Activated T-helper 1 cell treated with anti-CD3 and anti-CD28 coated beads, Interleukin-12 subunit alpha, Interleukin-12 subunit beta, Interleukin-2, Interleukin-4 antibody, amounts not matched to agents 30 ng/mL and 10 ng/mL and 1 ng/mL, durations not matched to agents 14 hours and 24 hours and 36 hours (primary cell): ENCODE data around the gene PAX8. TPM values are rescaled to one million over a fixed set of nuclear protein-coding genes. Genes with fewer than 3 reads are reported as not detected.

Source experiments
- DNase-seq: peaks from one replicate; pipeline ENCODE4 v3.0.0; 2021; ENCODE audit warnings: low spot score
- H3K27ac Mint-ChIP-seq: one replicate; pipeline ENCODE4 v1.8.0; 2021; ENCODE audit warnings: mild to moderate bottlenecking, mixed read lengths
- H3K27me3 Mint-ChIP-seq: one replicate; pipeline ENCODE4 v1.8.0; 2022; ENCODE audit warnings: mild to moderate bottlenecking, moderate library complexity, mixed read lengths; ENCODE audit not compliant: insufficient read depth
- H3K36me3 Mint-ChIP-seq: one replicate; pipeline ENCODE4 v1.8.0; 2021; ENCODE audit warnings: low read depth, mixed read lengths
- H3K4me1 Mint-ChIP-seq: one replicate; pipeline ENCODE4 v1.8.0; 2021; ENCODE audit warnings: low read depth, mixed read lengths
- H3K4me3 Mint-ChIP-seq: one replicate; pipeline ENCODE4 v1.8.0; 2021; ENCODE audit warnings: mild to moderate bottlenecking, moderate library complexity, mixed read lengths
- H3K9me3 Mint-ChIP-seq: one replicate; pipeline ENCODE4 v1.8.0; 2021; ENCODE audit warnings: mixed read lengths
- intact Hi-C: fragments of 100-400 bp; cut with micrococcal nuclease; formaldehyde crosslinking; loops from one replicate; pipeline ENCODE4 v1.15.1; 2024
- total RNA-seq: library from RNA; stranded (reverse); gene quantifications from 2 replicates; pipeline ENCODE4 v1.2.3, GENCODE V29; 2022

PAX8 gene
- total RNA-seq, 1 donor from 2014 or later = 0.70 TPM

DNA sequence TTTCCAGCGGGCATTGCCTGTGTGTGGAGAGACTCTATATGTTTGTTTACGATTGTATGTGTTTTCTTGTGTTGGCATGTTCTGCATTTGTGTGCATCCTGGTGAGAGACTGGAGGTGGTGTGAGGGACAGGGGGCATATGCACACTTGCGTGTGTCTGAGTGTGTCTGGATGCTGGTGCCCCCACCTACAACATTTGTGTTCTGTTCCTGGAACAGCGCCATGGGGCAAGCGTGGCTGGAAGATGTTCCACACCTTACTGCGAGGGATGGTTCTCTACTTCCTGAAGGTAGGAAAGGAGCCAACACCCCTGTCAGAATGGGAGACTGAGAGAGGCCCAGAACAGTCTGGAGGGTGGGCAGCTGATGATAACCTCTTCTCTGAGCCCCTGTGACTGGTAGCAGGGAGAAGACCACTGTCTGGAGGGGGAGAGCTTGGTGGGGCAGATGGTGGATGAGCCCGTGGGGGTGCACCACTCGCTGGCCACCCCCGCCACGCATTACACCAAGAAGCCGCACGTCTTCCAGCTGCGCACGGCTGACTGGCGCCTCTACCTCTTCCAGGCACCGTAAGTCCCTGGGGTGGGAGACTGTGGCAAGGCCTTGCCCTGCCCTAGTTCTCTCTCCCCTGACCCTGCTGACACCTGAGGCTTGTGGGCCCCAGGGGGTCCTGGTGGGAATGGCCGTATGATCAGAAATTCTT lies 81.2 kb downstream of the PAX8 start:
- Mint-ChIP-seq H3K36me3 (peaks cover 60% of the 10 kb centered on the region), H3K27me3 (no peaks in the 10 kb centered on the region), H3K9me3 (no peaks in the 10 kb centered on the region), H3K4me3 (no peak overlapping the region), H3K27ac (peak overlapping the region; percentile 41), H3K4me1 (peaks cover 42% of the 10 kb centered on the region)
- intact Hi-C loops = loop anchor here (5.0 kb wide), 1 partner anchor 40 kb away; no protein-coding TSS in a partner anchor
- no peak for DNase-seq

DNA sequence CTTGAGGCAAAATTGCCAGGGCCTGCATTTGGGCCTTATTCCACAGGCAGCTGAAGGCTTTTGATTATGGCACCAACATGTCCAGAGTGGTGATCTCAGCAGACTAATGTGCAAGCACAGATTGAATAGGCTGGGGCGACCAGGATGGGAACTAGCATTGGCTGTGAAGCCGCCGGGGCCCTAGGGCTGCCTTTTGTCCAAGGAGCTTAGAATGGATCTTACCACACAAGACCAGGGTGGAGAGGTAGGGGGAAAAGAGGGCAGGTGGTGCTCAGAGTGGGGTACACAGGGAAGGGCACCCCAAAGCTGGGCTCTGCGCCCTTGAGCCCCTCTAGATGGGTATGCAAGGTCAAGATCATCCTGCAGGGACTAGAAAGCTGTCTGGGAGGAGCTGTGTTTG lies 81.9 kb downstream of the PAX8 start:
- intact Hi-C loops = loop anchor here (5.0 kb wide), 1 partner anchor 40 kb away; no protein-coding TSS in a partner anchor
- peak overlapping the region; percentile 2 for H3K4me3 Mint-ChIP-seq
- H3K9me3 Mint-ChIP-seq = no peaks in the 10 kb centered on the region
- H3K4me1 Mint-ChIP-seq = peaks cover 42% of the 10 kb centered on the region
- peaks cover 60% of the 10 kb centered on the region for H3K36me3 Mint-ChIP-seq
- H3K27ac Mint-ChIP-seq = peak overlapping the region; percentile 41
- H3K27me3 Mint-ChIP-seq = no peaks in the 10 kb centered on the region
- DNase-seq = no peak

DNA sequence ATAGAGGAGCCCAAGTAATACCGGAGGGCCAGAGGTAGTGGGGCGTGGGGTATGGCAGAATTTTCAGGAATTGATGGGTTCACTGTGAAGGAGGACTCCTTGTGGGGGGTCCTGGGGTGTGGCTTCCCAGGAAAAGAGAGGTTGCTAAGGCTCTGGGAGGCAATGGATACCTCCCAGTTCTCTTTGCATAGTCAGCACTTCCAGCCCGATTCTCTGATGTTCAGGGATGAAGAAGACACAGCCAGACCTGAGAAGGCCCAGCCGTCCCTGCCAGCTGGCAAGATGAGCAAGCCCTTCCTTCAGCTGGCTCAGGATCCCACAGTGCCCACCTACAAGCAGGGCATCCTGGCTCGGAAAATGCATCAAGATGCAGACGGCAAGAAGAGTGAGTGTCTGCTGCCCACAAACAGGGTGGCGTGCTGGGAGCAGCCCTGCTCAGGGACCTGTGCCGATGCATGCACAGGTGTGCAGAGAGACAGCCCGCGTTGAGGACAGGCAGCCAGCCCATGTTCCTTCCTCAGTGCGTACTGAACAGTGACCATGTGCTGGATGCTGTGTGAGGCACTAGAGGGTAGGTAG lies 82.7 kb downstream of the PAX8 start:
- Mint-ChIP-seq H3K9me3 (no peaks in the 10 kb centered on the region), H3K4me3 (peak overlapping the region; percentile 2), H3K27ac (peak overlapping the region; percentile 41), H3K4me1 (peaks cover 42% of the 10 kb centered on the region), H3K27me3 (no peaks in the 10 kb centered on the region), H3K36me3 (peaks cover 60% of the 10 kb centered on the region)
- DNase-seq = no peak
- intact Hi-C loops = loop anchor here (5.0 kb wide), 1 partner anchor 39 kb away; no protein-coding TSS in a partner anchor

DNA sequence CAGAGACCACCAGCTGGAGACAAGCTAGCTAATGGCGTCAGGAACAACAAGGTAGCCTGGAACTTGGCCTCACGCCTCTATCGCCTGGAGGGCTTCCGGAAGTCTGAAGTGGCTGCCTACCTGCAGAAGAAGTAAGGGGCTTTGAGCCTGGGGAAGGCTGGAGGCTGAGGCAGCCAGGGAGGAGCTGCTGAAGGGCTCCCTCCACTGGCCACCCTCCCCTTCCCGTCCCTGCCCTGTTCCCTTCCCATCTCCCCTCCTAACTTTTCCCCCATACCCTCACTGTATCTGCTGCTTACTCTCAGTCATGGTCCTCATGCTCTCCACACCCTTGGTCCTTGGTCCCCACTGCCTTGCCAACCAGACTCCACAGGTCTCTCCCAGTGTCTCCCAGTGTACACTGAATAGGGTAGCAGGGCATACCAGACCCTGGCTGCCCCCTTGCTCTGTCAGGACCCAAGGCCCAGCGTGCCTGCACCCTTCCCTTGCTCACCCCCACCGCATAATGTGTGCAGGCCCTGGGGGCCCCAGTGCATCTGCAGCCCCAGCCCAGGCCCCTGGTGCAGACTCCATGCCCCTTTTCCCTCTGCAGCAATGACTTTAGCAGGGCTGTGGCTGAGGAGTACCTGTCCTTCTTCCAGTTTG lies 86.1 kb downstream of the PAX8 start:
- DNase-seq = no peak
- no peak overlapping the region for H3K4me3 Mint-ChIP-seq
- intact Hi-C loops = no loop called here
- no peaks in the 10 kb centered on the region for H3K9me3 Mint-ChIP-seq
- H3K27me3 Mint-ChIP-seq = no peaks in the 10 kb centered on the region
- peaks cover 68% of the 10 kb centered on the region for H3K36me3 Mint-ChIP-seq
- H3K27ac Mint-ChIP-seq = peak overlapping the region; percentile 42
- H3K4me1 Mint-ChIP-seq = peaks cover 70% of the 10 kb centered on the region

DNA sequence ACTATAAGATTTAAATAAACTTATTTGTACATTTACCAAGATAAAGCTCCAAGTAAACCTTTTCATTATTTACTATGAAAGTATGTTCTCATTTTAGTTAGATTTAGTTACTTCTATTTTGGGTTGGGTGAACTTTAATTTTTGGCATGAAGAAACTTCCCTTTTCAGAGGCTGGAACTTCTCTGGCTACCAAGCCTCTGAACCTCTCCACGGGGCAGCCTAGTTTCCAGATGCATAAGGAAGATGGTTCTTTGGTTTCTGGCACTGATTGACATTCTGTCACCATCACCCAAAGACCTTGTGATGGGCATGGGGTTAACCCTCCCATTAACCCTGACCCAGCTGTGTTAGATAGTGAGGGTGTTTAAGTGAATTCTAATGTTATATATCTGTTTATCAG lies 87.8 kb downstream of the PAX8 start:
- Mint-ChIP-seq H3K36me3 (peaks cover 60% of the 10 kb centered on the region), H3K9me3 (no peaks in the 10 kb centered on the region), H3K4me3 (no peak overlapping the region), H3K27me3 (no peaks in the 10 kb centered on the region), H3K27ac (peak overlapping the region; percentile 34), H3K4me1 (peaks cover 66% of the 10 kb centered on the region)
- no peak for DNase-seq
- intact Hi-C loops = no loop called here

DNA sequence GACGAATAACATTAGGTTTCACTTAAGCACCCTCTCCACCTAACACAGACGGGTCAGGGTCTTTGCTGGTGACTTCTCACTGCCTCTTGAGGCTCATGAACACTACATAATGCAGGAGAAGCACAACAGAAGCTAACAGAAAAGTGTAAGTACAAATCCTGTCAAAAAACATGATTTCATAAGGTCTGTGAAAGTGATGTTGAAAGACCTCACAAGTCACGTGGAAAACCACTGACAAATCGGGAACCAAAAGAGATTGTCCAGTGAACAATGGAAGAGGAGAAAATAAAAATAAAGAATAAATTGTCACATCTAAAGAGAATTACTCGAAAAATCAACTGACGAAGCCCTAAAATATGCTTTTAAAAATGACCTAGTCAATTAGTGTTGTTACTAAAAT lies 91.0 kb downstream of the PAX8 start:
- H3K4me1 Mint-ChIP-seq = peaks cover 63% of the 10 kb centered on the region
- intact Hi-C loops = no loop called here
- H3K27ac Mint-ChIP-seq = peak overlapping the region; percentile 10
- no peak for DNase-seq
- H3K9me3 Mint-ChIP-seq = no peaks in the 10 kb centered on the region
- H3K4me3 Mint-ChIP-seq = no peak overlapping the region
- H3K36me3 Mint-ChIP-seq = peaks cover 51% of the 10 kb centered on the region
- H3K27me3 Mint-ChIP-seq = no peaks in the 10 kb centered on the region

DNA sequence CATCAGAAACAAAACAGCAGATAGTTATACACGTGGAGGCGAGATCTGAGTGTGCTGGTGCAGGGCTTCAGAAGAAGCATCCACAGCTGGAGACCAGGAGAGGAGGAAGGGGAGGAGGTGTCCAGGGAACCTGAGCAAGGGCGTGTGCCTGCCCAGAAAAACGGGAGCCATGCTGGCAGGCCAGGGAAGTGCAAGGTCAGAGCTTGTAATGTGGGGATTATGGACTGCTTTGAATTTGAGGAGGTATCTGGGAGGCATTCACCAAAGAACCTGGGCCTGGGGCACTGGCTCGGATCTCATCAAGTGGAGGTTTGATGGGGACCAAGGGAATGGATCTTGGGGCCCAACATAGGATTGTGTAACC lies 92.3 kb downstream of the PAX8 start:
- Mint-ChIP-seq H3K27ac (peak overlapping the region; percentile 38), H3K27me3 (no peaks in the 10 kb centered on the region), H3K9me3 (no peaks in the 10 kb centered on the region), H3K36me3 (peaks cover 57% of the 10 kb centered on the region), H3K4me3 (no peak overlapping the region), H3K4me1 (peaks cover 73% of the 10 kb centered on the region)
- intact Hi-C loops = no loop called here
- DNase-seq = no peak

DNA sequence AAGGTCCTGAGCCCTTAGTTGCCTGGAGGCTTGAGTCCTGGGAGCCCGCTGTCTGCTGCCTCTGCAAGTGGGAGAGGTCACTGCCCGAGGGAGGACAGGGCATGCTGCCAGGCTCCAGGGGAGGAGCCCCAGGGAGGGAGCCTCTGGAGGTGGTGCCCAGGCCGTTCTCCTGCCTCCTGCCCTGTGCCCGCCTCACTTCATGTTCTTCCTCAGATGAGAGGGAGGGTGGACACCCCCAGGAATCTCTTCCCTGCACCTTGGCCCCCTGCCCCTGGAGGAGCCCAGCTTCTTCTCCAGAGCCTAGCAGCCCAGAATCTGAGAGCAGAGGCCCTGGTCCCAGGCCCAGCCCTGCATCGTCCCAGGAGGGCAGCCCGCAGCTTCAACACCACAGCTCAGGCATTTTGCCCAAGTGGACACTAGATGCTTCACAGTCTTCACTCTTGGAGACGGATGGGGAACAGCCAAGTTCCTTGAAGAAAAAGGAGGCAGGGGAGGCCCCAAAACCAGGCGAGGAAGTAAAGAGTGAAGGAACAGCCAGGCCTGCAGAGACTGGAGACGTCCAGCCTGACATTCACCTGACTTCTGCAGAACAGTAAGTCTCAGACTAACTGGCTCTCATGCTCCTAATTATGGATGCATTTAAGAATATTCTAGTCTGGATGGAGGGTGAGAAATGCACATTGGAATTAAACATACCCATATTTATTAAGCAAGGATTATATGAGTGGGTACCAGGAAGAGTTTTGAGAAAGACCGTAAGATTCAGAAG lies 92.9 kb downstream of the PAX8 start:
- Mint-ChIP-seq H3K4me3 (no peak overlapping the region), H3K27me3 (no peaks in the 10 kb centered on the region), H3K9me3 (no peaks in the 10 kb centered on the region), H3K36me3 (peaks cover 59% of the 10 kb centered on the region), H3K27ac (peak overlapping the region; percentile 38), H3K4me1 (peaks cover 78% of the 10 kb centered on the region)
- DNase-seq = no peak
- intact Hi-C loops = no loop called here

DNA sequence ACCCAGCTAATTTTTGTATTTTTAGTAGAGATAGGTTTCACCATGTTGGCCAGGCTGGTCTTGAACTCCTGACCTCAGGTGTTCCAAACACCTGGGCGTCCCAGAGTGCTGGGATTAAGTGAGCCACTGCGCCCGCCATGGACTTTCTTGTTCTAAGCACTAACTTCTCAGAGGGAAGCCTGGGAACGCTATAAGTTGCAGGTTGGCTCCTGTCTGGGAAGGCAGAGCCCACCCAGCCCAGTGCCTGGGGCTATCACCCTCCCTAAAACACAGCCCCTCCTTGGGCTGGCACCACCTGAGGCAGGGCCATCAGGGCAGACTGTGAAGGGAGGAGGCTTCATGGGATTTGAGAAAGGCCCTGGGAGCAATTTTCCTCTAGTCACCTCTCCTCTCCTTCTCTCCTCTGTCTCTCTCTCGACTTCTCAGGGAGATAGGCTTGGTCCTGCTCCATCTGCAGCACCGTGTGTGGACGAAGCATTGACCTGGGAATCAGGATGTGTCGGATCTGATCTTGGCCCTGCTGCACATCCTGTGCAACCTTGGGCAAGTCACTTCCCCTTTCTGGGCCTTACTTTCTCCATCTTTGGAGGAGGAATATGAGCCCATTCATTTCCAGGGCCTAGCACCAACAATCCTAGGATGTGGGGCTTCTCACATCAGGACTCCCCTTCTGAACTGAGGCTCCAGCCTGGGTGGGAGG lies 94.0 kb downstream of the PAX8 start:
- H3K27ac Mint-ChIP-seq = peak overlapping the region; percentile 80
- intact Hi-C loops = no loop called here

DNA sequence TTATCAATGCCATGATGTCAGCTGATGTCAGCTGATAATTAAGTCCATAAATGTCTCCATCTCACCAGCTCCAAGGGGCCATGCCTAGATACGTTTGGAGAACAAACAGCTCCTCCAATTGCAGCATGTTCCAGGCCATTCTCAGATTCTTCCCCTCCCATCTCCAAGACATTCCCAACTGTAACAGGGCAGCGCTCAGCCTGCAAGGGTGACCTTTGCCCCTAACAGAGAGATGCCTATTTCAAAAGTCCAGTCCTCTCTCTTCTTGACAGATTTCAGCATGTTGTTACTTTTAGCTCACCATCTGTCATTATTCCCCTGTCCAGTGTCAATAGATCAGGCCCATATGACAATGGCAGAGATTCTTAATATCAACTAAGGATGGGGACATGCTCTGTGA lies 95.0 kb downstream of the PAX8 start:
- Mint-ChIP-seq H3K9me3 (no peaks in the 10 kb centered on the region), H3K4me3 (peak overlapping the region; percentile 37), H3K4me1 (peaks cover 78% of the 10 kb centered on the region), H3K36me3 (peaks cover 58% of the 10 kb centered on the region), H3K27me3 (no peaks in the 10 kb centered on the region), H3K27ac (peak overlapping the region; percentile 6)
- intact Hi-C loops = no loop called here
- no peak for DNase-seq

More for the DNA sequence above, 94.0 kb downstream of the PAX8 start:
- H3K27me3 Mint-ChIP-seq = no peaks in the 10 kb centered on the region
- no peak for DNase-seq
- peak overlapping the region; percentile 50 for H3K4me3 Mint-ChIP-seq
- H3K4me1 Mint-ChIP-seq = peaks cover 78% of the 10 kb centered on the region
- H3K36me3 Mint-ChIP-seq = peaks cover 59% of the 10 kb centered on the region
- no peaks in the 10 kb centered on the region for H3K9me3 Mint-ChIP-seq

DNA sequence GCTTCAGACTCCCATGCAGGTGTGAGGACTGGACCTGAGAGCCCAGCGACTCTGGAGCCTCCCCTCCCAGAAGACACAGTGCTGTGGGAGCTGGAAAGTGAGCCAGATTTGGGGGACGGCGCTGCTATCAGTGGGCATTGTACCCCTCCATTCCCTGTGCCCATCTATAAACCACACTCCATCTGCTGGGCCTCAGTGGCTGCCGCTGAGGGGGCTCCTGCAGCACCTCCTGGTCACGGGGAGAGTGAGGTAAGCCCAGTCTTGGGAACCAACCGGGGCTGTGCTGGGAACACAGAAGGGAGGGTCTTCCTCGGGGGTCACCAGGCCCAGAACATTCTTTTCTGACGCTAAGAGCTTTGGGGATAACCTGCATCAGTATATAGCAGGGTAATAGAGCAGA lies 95.5 kb downstream of the PAX8 start:
- H3K36me3 Mint-ChIP-seq = peaks cover 62% of the 10 kb centered on the region
- no peak for DNase-seq
- no peak overlapping the region for H3K4me3 Mint-ChIP-seq
- intact Hi-C loops = no loop called here
- no peaks in the 10 kb centered on the region for H3K9me3 Mint-ChIP-seq
- H3K27ac Mint-ChIP-seq = no peak overlapping the region
- H3K27me3 Mint-ChIP-seq = no peaks in the 10 kb centered on the region
- peaks cover 82% of the 10 kb centered on the region for H3K4me1 Mint-ChIP-seq

DNA sequence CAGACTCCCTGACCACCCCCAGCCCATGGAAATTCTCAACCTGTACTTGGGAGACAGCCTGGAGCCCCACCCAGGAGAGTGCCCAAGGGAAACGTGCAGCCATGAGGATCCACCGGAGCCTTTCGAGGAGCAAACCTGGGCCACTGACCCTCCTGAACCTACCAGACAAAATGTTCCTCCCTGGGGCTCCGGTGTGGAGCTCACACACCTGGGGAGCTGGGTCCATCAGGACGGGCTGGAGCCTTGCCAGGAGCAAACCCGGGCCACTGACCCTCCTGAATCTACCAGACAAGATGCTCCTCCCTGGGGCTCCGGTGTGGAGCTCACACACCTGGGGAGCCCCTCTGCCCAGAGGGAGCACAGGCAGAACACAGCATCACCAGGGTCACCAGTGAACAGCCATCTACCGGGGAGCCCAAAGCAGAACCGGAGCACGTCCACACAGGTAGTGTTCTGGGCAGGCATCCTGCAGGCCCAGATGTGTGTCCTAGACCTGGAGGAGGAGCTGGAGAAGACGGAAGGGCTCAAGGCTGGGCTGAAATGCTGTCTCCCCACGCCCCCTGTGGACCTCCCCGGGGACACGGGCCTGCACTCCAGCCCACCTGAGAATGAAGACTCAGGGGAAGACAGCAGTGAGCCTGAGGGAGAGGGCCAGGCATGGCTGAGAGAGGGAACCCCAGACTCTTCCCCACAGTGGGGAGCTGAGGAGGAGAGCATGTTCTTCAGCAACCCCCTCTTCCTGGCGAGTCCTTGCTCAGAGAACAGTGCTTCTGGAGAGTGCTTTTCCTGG lies 96.1 kb downstream of the PAX8 start:
- H3K27ac Mint-ChIP-seq = no peak overlapping the region
- DNase-seq = no peak
- intact Hi-C loops = no loop called here
- H3K27me3 Mint-ChIP-seq = no peaks in the 10 kb centered on the region
- H3K4me3 Mint-ChIP-seq = no peak overlapping the region
- H3K4me1 Mint-ChIP-seq = peaks cover 81% of the 10 kb centered on the region
- no peaks in the 10 kb centered on the region for H3K9me3 Mint-ChIP-seq
- H3K36me3 Mint-ChIP-seq = peaks cover 60% of the 10 kb centered on the region
